GM19455 (cell line): ENCODE data around the gene PTGES.

Experiments
- ATAC-seq: cut with Tn5 transposase; IDR thresholded peaks from one replicate; pipeline ENCODE4 v1.9.1; 2021; ENCODE audit not compliant: unreplicated experiment

The PTGES gene

DNA sequence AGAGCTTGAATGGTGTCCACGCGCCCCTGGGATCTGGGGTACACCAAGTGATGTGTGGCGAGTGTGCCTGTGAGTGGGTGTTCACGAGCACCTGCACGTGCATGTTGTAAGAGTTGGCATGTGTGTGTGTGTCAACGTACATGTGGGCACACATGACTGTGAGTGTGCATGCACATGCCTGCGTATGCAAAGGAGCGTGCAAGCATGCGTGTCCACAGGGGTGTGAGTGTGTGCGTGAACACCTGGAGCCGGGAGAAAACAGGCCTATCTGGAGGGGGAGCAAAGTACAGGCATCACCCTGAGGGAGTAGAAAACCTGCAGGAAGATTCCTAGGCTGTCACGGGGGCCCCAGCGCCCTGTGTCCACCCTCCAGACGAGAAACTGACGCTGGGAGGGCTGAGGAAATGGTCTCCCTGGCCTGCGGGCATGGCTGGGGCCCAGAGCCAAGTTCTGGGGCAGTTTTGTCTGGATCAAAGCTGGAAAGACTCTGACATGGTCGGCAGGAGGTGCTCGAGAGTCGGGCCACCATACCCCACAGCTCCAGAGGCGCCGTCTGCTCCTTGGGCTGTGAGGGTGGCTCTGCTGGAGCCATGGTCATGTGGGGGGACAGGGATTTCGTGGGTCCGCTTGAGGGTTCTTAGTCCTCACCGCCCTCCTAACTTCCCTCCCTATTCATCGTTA lies 31.8 kb downstream of the PTGES start:
- no peak for ATAC-seq

DNA sequence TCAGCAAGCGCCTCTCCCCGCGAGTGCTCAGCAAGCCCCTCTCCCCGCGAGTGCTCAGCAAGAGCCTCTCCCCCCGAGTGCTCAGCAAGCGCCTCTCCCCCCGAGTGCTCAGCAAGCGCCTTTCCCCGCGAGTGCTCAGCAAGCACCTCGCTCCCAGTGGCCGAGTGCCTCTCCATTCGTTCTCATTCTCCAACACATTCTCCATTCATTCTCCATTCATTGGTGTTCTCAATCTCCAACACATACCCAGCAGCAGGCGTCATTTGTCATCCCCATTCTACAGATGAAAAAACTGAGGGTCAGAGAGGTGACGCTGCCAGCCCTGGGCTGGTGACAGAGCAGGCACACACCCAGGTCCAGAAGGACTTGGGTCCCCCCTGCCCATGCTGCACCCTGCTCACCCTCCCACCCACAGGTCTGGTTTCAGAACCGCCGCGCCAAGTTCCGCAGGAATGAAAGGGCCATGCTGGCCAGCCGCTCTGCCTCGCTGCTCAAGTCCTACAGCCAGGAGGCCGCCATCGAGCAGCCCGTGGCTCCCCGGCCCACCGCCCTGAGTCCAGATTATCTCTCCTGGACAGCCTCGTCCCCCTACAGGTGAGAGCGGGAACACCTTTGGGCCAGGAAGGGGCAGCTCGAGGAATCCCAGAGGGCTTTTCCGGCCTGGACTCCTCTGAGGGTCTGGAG lies 32.5 kb downstream of the PTGES start:
- no peak for ATAC-seq

GRCh38 chr9:129719135-129719534 lies 33.7 kb downstream of the PTGES start:
- ATAC-seq: no peak

DNA sequence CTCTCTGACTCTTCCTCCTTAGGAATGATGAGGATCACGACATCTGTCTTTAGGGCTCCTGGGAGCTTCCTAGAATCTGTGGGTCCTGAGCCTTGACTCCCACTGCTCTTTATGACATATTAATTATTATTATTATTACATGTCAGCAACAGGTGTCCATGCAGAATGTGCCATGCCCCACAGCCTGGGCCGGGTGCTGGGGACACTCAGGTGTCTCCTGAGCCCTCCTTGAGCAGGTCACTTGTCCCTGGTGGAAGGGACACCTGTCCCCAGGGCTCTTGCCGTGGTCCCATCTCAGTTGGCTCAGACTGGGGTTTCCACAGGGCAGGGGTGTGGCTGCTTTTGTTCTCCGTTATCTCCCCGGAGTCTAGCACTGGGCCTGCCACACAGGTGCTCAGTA lies 34.2 kb downstream of the PTGES start:
- ATAC-seq: no peak

GRCh38 chr9:129717991-129718390 lies 34.9 kb downstream of the PTGES start:
- no peak for ATAC-seq

GRCh38 chr9:129716091-129716490 lies 36.8 kb downstream of the PTGES start:
- ATAC-seq: no peak

- no peak for ATAC-seq
Observed at GRCh38 chr9:129714511-129715061, 38.3 kb downstream of the PTGES start.

DNA sequence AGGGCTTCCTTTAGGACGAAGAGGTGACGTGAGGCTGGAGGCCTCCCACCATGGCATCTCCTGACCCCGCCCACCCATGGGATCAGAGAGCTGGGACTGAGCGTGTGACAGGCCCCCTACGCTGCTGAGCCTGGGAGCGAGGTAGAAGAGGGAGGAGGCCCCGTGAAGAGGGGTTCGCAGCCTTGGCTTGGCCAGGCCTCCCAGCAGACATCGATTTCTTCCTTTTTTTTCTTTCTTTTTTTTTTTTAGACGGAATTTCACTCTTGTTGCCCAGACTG lies 39.5 kb downstream of the PTGES start:
- ATAC-seq: no peak

GRCh38 chr9:129712634-129713401 lies 40.0 kb downstream of the PTGES start:
- no peak for ATAC-seq

DNA sequence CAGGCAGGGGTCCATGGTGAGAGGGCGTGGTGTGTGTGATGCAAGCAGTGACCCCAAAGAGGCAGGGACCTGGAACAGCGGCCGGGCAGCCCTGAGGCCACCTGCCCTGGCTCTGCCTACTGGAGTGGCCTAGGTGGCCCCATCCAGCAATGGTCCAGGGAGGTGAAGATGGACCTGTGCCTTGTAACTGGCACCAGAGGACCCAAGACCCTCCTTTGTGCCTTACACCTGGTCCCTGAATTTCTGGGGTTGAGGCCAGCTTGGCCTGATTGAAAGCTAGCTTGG lies 42.7 kb downstream of the PTGES start:
- ATAC-seq: no peak

GRCh38 chr9:129709438-129710168 lies 43.2 kb downstream of the PTGES start:
- no peak for ATAC-seq

- no peak for ATAC-seq
Observed at GRCh38 chr9:129708793-129709192, 44.0 kb downstream of the PTGES start.

- ATAC-seq: no peak
Observed at GRCh38 chr9:129704807-129705206, 48.0 kb downstream of the PTGES start.

- ATAC-seq: no peak
Observed at GRCh38 chr9:129703667-129704355, 49.0 kb downstream of the PTGES start.

- no peak for ATAC-seq
Observed at GRCh38 chr9:129702589-129703520, 50.0 kb downstream of the PTGES start.

DNA sequence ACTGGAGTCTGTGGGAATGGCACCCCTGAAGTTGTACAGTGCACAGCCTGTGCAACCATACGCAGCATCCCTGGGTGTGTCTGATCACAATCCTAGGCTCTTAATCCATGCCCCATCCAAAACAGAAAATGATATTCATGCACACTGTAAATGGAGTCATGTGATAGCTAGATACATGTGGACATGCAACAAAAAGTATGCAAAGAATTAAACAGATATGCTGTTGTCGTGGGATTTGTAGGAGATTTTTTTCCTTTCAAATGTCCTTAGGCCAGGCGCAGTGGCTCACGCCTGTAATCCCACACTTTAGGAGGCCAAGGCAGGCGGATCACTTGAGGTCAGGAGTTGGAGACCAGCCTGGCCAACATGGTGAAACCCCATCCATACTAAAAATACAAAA lies 51.3 kb downstream of the PTGES start:
- no peak for ATAC-seq

- no peak for ATAC-seq
Observed at GRCh38 chr9:129701054-129701453, 51.8 kb downstream of the PTGES start.

DNA sequence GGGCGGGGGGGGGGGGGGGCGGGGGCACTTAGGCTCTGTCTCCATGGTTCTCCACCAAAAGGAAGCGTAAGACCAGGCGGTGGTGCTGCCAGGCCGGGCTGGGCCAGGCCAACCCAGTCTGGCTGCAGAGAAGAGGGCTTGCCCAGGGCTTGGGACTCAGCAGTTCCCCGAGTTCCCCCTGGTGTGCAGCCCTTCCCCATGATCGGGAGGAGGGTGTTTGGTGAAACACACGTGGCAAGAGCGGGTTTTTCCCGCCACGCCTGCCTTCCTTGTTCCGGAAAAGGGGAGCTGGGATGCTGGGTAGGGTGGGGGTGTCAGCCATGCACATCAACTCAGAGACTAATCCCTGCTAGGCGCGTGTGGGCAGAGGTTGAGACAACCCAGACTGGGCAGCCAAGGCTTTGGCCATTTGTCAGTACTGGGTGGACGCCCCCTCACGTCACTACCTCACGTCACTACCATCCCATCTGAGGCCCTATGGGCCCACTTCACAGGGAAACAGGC lies 54.5 kb downstream of the PTGES start:
- no peak for ATAC-seq

GRCh38 chr9:129697656-129698253 lies 55.1 kb downstream of the PTGES start:
- no peak for ATAC-seq
